ENCODE measurements around the gene PDXP.

PDXP gene

GRCh38 chr22:37639771-37640590 is 18.5 kb upstream of the PDXP start:
- no peak for TF ChIP-seq FOXP2 (optimal IDR thresholded peaks at IDR 0.05; ENCODE audit: borderline replicate concordance, extremely low read depth, extremely low read length, insufficient read depth)
- TF ChIP-seq, protein P1, sequence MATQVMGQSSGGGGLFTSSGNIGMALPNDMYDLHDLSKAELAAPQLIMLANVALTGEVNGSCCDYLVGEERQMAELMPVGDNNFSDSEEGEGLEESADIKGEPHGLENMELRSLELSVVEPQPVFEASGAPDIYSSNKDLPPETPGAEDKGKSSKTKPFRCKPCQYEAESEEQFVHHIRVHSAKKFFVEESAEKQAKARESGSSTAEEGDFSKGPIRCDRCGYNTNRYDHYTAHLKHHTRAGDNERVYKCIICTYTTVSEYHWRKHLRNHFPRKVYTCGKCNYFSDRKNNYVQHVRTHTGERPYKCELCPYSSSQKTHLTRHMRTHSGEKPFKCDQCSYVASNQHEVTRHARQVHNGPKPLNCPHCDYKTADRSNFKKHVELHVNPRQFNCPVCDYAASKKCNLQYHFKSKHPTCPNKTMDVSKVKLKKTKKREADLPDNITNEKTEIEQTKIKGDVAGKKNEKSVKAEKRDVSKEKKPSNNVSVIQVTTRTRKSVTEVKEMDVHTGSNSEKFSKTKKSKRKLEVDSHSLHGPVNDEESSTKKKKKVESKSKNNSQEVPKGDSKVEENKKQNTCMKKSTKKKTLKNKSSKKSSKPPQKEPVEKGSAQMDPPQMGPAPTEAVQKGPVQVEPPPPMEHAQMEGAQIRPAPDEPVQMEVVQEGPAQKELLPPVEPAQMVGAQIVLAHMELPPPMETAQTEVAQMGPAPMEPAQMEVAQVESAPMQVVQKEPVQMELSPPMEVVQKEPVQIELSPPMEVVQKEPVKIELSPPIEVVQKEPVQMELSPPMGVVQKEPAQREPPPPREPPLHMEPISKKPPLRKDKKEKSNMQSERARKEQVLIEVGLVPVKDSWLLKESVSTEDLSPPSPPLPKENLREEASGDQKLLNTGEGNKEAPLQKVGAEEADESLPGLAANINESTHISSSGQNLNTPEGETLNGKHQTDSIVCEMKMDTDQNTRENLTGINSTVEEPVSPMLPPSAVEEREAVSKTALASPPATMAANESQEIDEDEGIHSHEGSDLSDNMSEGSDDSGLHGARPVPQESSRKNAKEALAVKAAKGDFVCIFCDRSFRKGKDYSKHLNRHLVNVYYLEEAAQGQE (IDR thresholded peaks at IDR 0.05; ENCODE audit: insufficient read depth in 1 of 2, low read depth in 2 of 2, low read length in 2 of 2): no peak
- TF ChIP-seq TAF1 (IDR thresholded peaks at IDR 0.05; ENCODE audit: borderline replicate concordance, insufficient read depth, low read length): no peak
- no peak for TF ChIP-seq SIN3A (IDR thresholded peaks at IDR 0.05; ENCODE audit: borderline replicate concordance, insufficient read depth, low read length)
- TF ChIP-seq POLR2AphosphoS5 (IDR thresholded peaks at IDR 0.05; ENCODE audit: low read depth, low read length): no peak

- no peak for TF ChIP-seq TAF1 (IDR thresholded peaks at IDR 0.05; ENCODE audit: borderline replicate concordance, insufficient read depth, low read length)
- TF ChIP-seq, protein P1 (IDR thresholded peaks at IDR 0.05; ENCODE audit: insufficient read depth in 1 of 2, low read depth in 2 of 2, low read length in 2 of 2): no peak
- TF ChIP-seq SIN3A (IDR thresholded peaks at IDR 0.05; ENCODE audit: borderline replicate concordance, insufficient read depth, low read length): no peak
- no peak for TF ChIP-seq POLR2AphosphoS5 (IDR thresholded peaks at IDR 0.05; ENCODE audit: low read depth, low read length)
- no peak for TF ChIP-seq FOXP2 (optimal IDR thresholded peaks at IDR 0.05; ENCODE audit: borderline replicate concordance, extremely low read depth, extremely low read length, insufficient read depth)
Observed at GRCh38 chr22:37640591-37641560, 17.6 kb upstream of the PDXP start.

DNA sequence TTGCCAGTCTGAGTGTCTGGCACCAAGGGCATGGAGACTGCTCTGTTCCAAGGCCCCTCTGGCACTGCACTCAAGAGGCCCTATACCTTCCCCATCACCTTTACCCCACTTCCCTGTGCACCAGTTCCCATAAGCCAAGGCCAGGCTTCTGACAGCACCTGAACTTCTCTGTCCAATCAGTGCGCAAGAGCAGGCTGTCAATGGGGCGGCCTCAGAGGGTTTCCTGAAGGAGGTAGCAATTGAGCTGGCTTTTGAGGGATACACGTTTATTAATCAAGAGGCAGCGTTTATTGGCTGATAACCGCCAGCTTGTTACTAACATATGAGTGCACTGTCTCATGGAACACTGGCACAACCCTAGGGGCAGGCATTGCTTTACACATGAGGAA is 17.0 kb upstream of the PDXP start:
- no peak for TF ChIP-seq FOXP2 (optimal IDR thresholded peaks at IDR 0.05; ENCODE audit: borderline replicate concordance, extremely low read depth, extremely low read length, insufficient read depth)
- no peak for TF ChIP-seq SIN3A (IDR thresholded peaks at IDR 0.05; ENCODE audit: borderline replicate concordance, insufficient read depth, low read length)
- TF ChIP-seq POLR2AphosphoS5 (IDR thresholded peaks at IDR 0.05; ENCODE audit: low read depth, low read length): no peak
- TF ChIP-seq TAF1 (IDR thresholded peaks at IDR 0.05; ENCODE audit: borderline replicate concordance, insufficient read depth, low read length): no peak
- TF ChIP-seq, protein P1 (IDR thresholded peaks at IDR 0.05; ENCODE audit: insufficient read depth in 1 of 2, low read depth in 2 of 2, low read length in 2 of 2): no peak

- no peak for TF ChIP-seq TAF1 (IDR thresholded peaks at IDR 0.05; ENCODE audit: borderline replicate concordance, insufficient read depth, low read length)
- no peak for TF ChIP-seq SIN3A (IDR thresholded peaks at IDR 0.05; ENCODE audit: borderline replicate concordance, insufficient read depth, low read length)
- TF ChIP-seq POLR2AphosphoS5 (IDR thresholded peaks at IDR 0.05; ENCODE audit: low read depth, low read length): no peak
- peak; percentile 48 for TF ChIP-seq FOXP2 (optimal IDR thresholded peaks at IDR 0.05; ENCODE audit: borderline replicate concordance, extremely low read depth, extremely low read length, insufficient read depth)
- TF ChIP-seq, protein P1 (IDR thresholded peaks at IDR 0.05; ENCODE audit: insufficient read depth in 1 of 2, low read depth in 2 of 2, low read length in 2 of 2): no peak
Observed at GRCh38 chr22:37643225-37643847, 15.2 kb upstream of the PDXP start.

Data from PFSK-1 (cell line).